HG03565 (cell line): Measurements from ENCODE around the gene SEMA6D.

ENCODE experiments used
- ATAC-seq: cut with Tn5 transposase; IDR thresholded peaks from one replicate; pipeline ENCODE4 v1.9.1; 2021; ENCODE audit warnings: mild to moderate bottlenecking, moderate library complexity; ENCODE audit not compliant: unreplicated experiment

Gene SEMA6D

DNA sequence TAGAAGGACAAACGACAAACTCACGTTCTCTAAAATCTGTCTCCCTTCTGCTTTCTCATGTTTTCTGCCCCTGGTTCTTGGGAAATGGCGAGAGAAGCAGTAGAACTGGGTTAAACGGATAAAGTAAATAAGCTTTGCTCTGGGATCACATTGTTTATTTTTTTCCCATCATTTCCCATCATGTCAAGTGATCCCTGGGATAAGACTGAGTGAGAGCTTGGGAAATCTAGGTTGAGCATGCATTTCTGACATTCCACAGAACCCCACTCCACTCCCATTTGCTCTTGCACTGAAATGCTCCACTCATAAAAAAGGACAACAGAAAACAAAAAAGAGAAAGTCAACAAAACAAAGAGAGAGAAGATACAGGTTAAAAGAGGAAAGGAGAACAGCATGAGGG, 69.1 kb downstream of the SEMA6D start:
- no peak for ATAC-seq

DNA sequence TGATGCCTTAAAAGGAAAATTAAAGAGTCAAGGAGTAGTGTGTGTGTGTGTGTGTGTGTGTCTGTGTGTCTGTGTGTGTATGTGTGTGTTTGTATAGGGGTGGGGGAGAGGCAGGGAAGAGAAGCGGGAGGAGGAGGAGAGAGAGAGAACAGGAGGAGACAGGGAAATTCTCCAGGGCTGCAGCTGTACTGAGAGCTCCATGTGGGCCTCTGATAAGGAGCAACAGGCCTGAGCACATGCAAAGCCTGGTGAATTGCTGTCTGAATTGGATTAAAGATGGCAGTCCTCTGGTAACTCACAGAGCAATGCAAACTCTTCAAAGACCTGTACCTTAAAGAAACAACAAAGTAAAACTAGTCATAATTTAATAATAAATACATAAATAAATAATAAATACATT, 70.6 kb downstream of the SEMA6D start:
- no peak for ATAC-seq

DNA sequence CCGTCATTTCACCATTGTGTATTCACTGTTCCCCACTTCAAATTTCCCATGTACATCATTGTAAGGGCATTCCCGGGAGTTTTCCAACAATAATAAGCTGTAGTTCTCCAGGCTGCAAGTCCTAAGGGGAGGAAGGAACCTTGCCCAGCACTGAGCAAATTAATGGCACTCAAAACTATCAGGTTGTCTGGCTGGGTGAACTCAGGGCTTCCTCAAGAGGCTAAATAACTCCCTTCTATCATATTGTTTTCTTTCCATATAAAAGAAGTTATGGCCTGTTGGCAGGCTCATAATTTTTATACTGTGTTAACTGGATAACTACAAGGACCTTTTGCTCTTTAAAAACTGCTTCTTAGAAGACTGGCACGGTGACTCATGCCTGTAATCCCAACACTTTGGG, 71.4 kb downstream of the SEMA6D start:
- no peak for ATAC-seq

DNA sequence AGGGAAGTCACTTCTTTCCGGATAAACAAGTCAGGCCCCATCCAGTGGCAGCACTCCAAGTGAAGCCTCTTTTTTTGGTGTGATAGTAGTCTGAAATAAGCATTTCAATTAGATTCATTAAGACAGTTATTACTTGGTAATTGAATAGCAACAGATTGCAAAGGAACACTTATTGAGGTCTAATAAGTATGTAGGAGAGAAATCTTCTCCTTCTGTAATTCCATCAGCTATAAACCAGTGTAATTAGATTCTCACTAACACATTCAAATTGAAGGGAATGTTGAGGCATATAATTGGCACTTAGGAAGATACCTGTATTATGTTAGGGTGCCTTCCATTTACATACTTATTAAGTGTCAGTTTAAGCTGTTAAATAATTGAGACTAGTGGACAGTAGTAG, 73.9 kb downstream of the SEMA6D start:
- ATAC-seq: no peak

DNA sequence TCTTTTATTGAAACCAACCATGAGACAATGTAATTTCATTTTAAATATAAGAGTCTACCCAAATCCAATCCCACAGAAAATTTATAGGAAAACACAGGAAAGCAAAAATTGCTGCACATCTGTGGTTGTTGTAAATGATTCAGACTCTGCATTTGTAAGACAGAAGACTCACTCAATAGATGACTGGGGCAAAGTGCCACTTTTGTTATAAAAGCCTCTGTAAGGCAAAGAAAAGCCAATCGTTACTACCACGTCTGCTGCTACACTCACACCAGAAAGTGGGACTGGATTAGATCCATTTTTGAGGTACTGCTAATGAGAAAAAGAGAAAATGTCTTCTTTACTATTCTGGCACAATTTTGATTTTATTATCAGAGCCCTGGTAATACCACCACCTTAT, 74.9 kb downstream of the SEMA6D start:
- no peak for ATAC-seq

DNA sequence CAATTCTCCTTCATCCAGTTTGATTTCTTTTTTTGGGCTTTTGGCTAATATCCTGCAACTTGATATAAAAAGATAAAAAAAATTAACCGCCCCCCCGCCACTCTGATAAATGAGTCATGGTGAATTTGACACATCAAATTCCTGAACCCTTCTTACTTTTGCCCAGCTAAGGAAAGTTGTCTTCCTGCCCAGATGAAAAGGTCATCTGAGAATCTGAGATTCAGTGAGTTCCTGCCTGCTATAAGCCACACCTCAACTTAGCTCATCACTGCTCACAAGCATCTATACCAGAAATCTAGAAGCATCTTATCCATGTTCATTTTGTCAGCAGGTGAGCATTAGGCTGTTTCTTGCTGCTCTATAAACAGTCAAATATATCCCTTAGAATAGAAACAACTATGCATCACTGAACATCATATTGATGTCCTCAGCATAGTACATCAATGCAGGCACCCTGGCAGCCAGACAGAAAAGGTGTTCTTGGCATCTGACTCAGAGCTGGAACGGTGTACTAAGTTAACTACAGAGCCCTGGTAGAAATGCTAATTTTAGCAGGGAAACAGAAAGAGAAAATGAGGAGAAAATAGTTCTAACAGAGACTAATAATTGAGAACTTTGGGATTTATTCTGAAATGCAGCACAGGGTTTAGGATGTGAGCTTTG, 77.1 kb downstream of the SEMA6D start:
- no peak for ATAC-seq

DNA sequence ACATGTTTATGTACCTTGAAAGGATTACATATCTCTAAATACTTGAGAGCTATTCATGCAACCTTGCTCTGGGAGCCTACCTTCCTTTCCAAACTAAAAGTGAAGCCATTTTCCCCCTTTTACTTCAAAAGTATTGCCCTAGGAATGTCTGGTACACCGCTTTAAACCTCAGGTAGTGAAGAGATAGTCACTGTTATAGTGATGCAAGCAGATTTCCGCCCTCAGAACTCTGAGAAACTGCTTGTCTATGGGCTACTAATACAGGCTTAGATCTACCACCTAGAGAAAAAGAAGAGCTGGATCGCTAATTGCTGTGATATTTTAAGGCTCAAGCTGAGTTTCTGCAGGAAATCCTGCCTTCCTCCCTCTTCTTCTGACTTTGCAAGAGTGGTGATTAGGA, 78.6 kb downstream of the SEMA6D start:
- ATAC-seq: no peak

DNA sequence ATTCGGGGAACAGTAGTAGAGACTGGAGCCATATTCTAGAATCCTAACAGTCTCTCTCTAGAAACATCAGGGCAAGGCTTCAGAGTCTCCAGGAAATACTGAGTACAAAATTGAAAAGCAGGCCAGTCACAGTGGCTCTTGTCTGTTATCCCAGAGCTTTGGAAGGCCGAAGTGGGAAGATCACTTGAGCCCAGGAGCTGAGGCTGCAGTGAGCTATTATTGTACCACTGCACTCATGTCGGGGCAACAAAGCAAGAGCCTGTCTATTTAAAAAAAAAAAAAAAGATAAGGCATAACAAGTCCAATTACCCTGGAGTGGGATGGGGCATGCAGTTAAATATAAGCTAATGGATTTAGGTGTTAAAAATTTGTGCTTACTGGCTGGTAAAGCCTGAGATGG, 79.0 kb downstream of the SEMA6D start:
- no peak for ATAC-seq

DNA sequence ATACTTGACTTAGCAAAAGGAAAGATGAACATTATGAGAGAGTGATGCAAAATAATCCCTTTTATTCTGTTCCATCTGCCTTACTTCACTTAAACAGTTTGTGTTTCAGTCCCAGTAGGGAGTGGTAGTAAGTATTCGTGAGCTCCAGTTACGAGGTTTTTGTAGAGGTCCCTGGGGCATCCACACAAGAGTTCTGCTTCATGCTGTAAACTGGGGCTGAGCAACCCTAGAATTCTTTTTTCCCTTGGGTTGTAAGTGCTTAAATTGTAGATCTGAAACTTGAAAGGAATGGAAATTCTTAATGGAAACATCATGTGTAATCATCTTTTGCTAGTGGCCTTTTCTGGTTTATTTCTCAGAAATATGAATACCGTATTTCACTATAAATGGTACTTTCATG, 79.5 kb downstream of the SEMA6D start:
- no peak for ATAC-seq

DNA sequence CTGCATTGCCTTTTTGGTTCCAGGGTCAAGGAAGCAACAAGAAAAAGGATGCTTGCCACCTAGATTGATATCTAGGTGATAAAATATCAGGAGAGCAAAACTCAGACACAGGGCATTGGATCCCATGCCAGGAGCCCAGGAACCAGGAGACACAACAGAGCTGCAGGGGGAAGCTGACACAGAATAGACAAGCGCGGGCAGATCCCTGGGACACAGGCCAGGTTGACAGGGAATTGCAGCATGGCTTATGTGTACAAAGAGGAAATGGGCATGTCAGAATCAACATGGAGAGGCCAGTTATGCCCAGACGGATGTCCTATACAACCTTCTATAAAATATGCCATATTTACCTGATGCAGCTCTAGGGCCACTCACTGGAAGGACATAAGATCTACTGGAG, 84.2 kb downstream of the SEMA6D start:
- no peak for ATAC-seq

DNA sequence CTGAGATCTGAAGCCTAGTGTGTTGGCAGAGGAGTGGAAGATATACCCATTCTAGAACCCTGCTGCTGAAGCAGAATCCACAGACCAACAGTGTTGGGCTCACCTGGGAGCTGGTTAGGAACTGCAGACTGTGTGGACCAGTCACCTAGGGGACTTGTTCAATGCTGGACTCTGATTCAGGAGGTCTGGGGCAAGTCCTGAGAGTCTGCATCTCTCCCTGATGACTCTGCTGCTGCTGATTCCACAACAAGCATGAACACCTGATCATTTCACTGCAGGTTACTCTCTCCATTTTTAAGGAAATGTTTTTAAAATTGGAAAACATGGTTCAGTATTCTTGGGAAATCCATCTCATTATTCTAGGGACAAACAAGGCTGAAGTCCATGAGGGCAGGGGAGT, 84.9 kb downstream of the SEMA6D start:
- ATAC-seq: no peak

DNA sequence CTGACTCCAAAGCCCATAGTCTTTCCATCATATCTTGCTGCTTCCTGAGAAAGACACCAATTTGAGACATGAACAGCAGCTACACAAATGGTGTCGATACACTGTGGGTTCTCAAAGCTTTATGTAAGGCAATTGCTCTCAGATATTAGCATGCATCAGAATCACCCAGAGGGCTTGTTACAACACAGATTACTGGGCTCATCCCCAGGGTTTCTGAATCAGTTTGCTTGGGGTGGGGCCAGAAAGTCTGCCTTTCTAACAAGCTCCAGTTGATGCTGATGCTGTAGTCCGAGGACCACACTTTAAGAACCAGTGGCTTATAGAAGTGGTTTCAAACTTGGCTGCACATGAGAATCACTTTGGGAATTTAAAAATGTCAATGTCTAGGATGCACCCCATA, 86.5 kb downstream of the SEMA6D start:
- ATAC-seq: no peak

DNA sequence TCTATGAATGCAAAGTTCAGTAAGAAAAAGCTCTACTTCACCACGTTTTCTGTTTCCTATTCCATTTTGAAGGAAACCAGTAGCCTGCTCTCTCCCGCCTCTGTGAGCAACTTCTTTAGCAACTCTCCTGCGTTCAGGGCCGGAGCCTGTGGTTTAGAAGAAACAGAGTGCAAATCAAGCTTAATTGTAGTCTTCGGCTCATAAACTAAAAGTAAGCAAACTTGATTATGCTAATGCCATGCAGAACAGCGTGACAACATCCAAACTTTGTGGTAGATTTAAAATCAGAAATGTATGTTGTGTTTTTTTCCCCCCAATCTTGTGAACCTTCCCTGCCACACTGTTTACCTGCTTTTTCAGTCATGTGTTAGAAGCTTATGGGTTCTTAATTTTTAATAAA, 87.4 kb downstream of the SEMA6D start:
- ATAC-seq: no peak

DNA sequence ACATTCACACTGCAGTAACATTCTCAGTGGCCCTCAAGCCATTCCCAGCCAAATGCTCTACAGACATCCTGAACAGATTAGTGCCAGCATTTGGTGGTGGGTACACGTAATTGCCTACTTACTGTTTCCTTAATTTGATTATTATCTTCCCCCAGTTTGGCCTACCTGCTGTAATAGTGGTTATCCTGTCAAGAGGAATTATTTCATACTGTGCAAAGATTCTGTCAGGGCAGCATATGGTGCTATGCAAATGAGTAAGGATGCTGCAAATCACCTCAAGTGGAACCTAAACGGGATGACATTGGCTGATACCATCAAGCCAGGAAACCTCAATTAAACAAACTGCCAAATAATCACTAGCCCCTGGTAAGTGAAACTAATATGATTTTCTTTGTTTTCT, 88.7 kb downstream of the SEMA6D start:
- no peak for ATAC-seq

DNA sequence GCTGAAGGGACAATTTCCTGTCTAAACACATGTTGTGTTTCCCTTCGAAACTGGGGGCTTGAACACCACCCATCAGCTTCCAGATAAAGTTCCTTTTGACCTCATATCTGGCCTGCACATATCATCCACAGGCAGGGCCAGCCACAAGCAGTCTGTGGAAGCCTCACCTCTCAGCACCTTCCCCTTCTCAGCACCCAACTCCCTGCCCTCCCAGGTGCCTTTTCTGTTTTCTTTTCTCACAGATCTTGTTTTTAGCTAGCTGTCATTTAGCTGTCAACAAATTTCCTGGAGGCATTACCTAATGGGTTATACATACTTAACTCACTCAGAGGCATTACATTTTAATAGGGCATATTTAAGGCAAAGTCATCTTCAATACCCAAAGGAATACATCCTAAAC, 93.9 kb downstream of the SEMA6D start:
- no peak for ATAC-seq

DNA sequence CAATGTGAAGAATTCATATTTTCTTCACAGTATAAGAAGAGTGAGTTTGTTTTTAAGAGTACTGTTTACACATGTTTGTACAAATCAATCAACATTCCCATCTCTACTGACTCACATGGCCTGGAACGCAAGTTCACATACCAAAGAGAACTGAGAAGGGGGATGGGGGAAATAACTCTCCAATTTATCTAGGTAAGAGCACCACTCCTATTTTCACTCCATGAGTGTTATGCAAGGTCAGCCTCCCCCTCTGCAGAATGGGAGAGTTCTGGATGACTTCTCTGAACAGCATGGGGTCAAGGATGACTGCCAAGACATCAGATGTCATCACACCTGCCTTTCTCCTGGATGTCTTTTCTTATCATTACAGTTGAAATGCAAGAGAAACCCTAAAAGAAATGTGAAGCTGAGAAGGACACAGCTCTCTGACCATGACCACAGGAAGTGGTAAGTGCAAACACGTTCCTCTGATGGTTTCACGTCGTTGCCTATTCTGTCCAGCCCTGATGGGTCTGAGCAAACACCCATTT, 95.2 kb downstream of the SEMA6D start:
- peak; percentile 58 for ATAC-seq

DNA sequence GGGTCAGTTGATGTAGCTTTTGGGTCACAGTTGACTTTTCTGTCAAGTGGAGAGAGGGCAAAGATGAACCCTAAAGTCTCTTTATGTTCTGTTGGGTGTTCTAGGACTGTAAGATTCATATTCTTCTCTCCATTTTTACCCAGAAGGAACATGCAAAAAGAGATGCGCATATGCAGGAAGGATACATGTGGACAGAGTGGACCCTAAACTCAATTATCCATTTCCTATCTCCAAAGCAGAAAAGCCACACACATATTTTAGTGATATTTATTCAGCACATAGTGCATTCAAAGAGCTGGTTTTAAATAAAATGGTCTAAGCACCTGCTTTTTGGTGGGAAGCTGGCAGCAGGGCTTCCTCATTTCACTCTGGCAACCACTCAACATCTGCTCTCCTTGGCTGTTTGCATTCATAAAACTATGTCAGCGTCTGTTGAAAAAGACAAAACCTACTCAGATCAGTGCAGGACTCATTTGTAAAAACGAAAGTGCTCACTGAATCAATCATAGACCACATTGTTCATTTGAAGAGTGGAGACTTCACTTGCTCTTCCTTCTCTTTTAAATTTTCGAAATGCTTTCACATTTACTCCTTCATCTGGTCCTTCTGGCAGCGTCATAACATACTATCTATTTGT, 96.6 kb downstream of the SEMA6D start:
- ATAC-seq: peak; percentile 95

DNA sequence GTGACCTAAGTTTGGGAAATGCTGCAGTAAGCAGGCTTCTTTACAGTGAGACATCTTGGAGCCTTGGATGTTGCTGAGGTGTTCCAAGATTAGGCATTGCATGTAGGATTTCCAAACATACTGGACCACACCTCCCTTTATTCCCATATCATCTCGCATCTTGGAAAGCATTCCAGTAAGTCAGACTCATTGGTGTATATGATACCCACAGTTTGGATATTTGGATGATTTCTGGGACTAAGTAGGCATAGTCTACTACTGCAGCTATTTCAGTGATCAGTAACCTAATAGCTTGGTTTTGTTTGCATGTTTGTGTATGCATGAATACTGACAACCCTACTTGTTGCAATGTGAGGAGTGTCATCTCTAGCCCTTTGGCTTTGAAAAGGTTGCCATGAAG, 97.3 kb downstream of the SEMA6D start:
- ATAC-seq: no peak

DNA sequence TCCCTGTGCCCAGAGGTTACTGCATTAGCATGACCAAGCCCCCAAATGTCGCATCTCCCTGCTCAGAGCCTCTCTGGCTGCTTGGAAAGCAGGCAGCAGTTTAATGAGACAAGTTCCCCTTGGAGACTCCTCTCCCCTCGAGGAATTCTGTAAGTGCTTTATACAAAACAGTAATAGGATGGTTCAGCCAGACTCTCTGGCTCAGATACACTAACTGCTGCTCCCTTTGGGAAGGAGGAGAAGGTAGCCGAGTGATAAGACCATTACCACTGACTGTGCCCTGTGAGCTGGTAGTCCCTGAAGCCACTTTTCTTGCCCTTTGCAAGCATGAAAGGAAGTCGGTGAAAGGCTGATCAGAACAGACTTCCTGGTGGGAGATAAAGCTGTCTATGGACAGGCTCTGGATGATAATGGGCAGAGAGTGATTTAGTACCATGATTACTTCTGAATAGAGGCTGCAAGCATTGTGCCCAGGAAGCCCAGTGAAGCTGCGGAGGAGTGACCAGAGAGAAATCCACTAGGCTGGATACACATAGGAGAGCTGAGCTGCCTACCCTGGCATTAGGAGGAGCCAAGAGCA, 100.8 kb downstream of the SEMA6D start:
- ATAC-seq: no peak

DNA sequence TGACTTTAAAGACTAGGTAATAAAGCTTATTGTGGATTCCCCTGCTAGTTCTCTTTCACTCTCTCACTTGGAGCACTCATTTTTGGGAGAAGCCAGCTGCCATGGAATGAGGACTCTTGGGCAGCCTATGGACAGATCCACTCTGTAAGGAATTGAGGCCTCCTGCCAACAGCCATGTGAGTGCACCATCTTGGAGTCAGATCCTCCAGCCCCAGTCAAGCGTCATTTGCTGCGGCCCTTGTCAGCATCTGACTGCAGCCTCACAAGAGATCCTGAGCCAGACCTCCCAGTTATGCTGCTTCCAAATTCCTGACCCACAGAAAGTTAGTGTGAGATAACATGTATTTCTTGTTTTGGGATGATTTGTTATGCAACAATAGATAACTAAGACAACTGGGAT, 101.9 kb downstream of the SEMA6D start:
- ATAC-seq: no peak

DNA sequence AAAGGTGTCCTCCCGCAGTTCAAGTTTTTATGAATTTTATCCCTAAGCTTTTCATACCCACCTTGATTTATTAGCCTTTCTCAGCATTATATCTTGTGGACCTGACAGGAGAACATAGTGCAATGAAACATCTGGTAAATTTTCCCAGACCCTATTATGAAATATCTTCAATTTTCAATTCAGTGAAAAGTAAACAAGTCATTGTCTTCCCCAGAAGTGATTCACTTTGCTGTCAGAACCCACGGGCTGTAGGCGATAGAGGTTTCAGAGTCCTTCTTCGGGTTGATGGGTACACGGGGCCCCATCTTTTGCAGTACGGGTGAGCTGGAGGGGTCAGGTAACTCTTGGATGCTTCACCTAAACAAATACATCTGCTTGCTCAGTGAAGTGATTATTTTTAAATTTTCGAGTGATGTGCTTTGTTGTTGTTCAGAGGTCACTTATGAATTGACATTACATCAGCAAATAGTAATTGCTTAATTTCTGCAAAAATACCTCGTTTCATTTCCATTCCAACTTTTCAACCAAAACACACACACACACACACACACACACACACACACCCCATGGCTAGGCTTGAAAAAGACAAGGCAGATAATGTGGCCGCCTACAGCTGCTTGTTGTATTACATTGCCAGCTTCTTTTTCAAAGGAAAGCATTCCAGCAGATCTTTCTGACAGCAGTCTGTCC, 102.9 kb downstream of the SEMA6D start:
- ATAC-seq: no peak
